HG02610 (cell line): Measurements from ENCODE around the gene RPS4Y2.

Experiments
- ATAC-seq: cut with Tn5 transposase; IDR thresholded peaks from one replicate; pipeline ENCODE4 v1.9.1; 2021; ENCODE audit warnings: mild to moderate bottlenecking, moderate library complexity; ENCODE audit not compliant: unreplicated experiment

RPS4Y2 gene

DNA sequence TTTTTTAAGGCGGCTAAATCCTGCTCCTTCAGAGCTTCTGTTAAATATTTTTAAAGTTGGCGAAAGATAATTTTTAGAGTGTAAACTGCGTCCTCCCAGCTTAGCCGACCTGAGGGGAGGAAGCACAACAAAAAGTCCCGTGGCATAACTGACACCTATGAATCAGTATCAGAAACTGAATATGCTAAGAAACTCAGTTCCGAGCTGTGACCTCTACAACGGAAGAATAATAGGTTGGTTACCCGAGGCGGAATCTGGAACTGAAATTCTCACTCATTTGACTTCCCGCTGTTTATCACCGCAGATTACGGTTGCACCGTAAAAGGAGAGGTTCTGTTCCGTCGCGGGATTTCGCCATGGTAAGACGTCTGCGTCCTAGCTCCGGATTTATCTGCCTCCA is at the start of gene RPS4Y2:
Gene RPS4Y2, plus strand, starts transcription at position 301 of the 400 bp plus-strand sequence. Its CDS starts 56 bp downstream, at position 357.
- ATAC-seq = no peak

DNA sequence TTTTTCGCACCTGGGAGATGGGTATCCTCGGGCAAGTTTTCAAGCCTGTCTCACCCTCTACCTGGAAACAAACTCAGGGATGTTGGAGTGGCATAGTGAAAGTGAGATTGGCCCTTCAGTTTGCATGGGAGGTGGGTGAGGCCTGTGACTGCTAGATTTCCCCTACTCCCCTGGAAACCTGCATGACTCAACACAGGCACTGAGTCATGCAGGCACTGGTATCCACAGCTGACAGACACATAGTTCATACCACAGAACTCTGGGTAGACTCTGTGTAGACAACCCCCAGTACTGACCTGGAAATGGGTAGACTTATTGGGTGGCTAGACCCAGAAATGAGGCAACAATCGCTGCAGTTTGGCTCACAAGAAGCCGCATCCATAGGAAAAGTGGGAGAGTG is 41.5 kb upstream of the RPS4Y2 start:
- peak; percentile 100 for ATAC-seq

DNA sequence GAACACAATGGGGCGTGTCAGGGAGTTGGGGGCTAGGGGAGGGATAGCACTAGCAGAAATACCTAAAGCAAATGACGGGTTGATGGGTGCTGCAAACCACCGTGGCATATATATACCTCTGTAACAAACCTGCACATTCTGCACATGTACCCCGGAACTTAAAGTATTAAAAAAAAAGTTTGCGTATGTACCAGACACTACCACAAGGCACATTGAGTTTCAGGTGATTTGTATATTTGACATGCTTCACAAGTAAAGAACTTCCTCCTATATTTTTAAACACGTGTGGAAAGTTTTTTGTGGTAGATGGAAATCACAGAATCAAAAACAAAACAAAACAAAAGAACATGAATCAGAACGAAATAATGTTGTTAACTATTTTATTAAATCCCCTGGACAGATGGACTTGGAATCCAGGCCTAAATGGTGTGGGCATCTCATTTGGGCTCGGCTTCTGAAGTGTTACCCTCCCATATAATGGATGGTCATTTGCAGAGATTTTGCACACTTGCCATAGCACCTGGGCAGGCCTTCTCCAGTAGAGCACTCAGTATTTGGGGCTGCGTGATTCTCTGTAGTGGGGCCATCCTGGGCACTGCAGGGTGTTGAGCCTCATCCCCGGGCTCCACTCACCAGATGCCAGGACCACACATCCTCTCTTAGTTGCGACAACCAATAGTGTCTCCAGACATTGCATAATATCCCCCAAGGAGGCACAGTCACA is 29.6 kb upstream of the RPS4Y2 start:
- ATAC-seq = peak; percentile 89

DNA sequence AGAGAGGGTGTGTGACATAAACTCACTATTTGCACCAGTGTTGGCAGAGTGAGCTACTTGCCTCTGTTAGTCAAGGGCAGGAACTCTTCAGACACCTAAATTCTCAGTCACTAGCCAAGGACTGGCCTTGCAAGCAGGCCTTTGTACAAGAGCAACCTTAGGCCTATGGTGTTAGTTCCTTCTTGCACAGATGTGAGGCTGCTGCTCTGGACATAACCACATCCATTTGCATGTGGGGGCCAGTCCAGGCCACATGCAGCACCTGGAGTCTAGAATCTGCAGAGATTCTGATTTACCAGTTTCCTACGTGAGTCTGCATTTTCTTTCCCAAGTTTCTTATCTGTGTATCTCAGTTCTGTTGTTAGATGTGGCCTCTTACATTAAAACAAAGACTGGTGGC is 20.7 kb upstream of the RPS4Y2 start:
- peak; percentile 94 for ATAC-seq

DNA sequence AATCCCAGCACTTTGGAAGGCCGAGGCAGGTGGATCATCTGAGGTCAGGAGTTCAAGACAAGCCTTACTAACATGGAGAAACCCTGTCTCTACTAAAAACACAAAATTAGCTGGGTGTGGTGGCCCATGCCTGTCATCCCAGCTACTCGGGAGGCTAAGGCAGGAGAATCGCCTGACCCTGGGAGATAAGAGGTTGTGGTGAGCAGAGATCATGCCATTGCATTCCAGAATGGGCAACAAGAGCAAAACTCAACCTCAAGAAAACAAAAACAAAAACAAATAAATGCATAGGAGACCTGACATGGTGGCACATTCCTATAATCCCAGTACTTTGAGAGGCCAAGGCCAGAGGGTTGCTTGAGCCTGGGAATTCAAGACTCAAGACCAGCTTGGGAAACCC is 16.1 kb upstream of the RPS4Y2 start:
- no peak for ATAC-seq

DNA sequence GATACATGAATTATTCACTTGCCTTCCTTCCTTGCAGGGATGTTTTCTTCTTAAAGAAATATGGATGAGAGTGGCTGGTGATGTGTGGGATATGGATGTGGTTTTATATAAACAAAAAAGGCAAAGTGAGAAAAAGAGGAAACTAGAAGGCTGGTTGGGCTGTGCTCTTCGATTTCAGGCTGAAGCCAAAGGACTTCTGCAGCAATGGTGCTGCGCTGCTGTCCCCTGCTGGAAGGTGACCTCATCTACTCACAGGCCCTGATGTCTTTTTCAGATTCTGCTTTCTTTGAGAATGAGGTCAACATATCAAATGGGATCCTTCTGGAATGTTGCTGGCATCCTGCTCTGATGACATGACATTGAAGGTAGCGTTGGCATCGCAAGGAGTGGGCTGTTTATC is 15.3 kb upstream of the RPS4Y2 start:
- peak; percentile 55 for ATAC-seq

DNA sequence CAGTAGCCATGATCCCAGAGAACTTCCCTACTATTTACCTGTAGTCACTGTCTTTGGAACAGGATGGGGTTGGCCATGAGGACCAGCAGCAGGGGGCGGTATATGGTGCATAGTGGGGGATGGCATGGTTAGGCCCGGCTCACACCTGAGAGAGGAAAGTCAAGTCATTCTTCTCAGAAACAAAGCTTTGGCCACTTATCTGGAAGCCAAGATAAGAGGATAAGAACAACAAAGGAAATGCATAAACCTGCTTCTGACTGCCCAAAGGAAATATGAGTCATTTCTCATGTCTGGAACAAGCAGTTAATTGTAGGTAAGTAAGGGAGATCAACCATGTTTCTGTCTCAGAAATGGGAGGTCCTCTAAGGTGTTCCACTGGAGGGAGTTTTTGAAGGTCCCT is 10.8 kb upstream of the RPS4Y2 start:
- ATAC-seq = no peak

DNA sequence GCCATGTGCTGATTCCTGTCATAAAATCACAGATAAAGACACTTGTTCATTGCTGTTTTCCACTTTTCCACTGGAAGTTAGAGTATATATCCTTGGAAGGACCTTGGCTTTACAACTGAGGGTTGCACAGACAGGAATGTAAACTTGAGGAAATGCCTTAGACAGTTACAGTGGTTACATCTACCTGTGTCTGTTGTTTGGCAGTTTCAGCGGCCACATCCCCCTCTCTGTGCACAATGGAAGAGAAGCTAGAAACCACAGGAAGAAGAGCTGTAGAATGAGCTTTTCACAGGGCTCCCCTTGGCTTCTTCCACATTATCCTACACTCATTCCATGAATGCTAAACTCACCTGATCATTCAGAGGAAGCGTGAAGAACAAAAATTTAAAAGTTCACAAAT is 9.0 kb upstream of the RPS4Y2 start:
- no peak for ATAC-seq

DNA sequence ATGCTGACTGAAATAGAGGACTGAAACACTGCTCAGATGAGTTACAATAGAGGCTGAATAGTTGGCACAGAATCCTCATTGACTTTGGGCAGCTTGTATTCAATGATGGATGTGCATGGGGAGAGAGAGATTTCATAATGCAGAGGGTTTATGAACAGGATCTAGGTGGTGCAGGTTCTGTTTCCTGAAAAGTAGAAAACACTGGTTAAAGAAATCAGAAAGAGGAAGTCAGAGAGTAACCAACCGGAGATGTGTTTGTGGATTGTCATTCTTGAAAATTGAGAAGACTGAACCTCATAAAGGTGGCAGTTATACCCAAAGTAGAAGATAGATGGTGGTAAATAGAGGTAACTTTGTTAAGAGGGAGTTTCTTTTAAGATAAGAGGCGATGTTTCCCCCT is 8.0 kb downstream of the RPS4Y2 start:
- peak; percentile 53 for ATAC-seq

DNA sequence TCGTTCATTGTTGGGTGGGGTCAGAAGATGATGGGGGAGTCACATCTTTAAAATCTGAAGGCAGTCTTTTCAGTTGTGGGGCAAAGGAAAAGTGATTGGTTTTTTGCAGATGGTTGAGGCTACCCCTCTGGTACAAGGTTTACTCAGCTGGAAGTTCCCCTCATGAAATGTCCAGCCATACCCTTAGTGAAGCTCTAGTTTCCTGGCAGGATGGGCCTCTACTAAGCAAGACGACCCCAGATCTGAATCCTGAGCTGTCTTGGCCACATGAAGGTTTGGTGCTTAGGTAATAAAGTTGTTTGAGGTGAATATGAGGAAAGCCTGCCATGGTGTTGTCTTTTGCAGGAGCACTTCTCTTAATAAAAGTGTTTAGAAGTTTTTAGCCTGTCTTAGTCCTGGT is 9.2 kb downstream of the RPS4Y2 start:
- ATAC-seq = no peak

DNA sequence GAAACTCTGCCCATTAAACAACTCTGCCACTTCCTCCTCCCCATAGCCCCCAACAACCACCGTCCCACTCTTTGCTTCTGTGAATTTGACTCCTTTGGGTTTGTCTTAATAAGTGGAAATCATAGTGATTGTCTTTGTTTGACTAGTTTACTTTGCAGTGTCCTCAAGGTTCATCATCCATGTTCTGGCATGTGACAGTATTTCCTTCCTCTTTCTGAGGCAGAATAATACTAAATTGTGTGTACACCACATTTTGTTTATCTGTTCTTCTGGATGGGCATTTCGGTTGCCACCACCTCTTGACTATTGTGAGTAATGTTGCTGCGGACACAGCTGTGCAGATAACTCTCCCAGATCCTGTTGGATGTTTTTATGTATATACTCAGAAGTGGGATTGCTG is 14.8 kb downstream of the RPS4Y2 start:
- no peak for ATAC-seq

DNA sequence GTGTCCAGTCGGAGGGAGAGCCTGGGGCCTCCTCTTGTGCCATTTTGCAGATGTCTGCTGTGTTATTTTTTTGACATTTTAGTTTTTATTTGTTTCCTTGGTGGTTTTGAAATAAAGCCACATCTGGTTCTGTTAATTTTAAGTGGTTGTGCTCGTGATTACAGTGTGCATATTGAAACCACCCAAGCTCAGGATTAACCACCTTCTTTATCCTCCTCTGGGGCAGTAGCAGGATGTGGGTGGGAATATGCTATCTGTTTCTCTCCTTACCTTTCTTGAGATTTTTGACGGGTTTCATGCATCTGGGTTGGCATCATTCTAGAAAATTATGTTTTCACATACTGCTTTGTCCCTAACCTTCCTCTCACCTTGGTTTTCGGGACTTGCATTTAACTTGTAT is 20.2 kb downstream of the RPS4Y2 start:
- no peak for ATAC-seq

DNA sequence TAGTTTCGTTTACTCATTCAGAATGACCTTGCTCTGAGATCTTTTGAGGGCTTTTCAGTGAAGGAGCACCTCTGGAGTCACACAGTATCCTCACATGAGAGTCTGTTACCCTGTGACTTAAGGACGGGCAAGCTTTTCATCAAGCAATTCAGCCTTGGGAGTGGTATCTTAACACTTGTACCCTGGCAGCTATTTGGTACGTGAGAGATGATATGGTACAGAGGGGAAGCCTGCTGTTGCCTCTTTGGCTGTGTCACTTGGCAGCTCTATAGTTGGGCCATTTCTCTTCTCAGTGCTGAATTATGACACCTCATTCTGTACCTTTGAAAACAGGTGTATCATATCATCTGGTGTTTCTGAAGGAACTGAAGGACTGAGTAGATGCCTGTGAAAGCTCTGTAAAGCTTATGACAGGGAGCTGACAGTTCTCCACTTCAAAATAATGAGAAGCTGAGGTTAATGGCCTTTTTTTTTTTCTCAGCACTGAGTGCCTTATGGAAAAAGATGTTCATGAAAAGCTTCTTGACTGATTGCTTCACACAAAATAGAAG is 24.3 kb downstream of the RPS4Y2 start:
- ATAC-seq = no peak

DNA sequence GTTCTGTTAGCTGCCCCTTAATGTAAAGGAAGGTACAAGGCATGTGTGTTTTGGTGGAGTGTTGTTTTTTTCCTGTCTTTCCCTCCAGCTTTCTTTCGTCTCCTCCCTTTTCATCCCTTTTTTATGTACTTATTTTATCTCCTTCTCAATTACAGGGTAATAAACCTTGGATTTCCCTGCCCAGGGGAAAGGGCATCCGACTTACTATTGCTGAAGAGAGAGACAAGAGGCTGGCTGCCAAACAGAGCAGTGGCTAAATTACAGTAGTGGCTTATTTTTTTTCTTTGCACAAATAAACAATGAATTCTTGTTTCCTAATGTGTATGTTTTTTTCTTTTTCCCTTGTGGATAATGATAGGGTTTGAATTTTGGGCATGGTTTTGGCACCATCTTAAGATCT is 24.9 kb downstream of the RPS4Y2 start:
- no peak for ATAC-seq

DNA sequence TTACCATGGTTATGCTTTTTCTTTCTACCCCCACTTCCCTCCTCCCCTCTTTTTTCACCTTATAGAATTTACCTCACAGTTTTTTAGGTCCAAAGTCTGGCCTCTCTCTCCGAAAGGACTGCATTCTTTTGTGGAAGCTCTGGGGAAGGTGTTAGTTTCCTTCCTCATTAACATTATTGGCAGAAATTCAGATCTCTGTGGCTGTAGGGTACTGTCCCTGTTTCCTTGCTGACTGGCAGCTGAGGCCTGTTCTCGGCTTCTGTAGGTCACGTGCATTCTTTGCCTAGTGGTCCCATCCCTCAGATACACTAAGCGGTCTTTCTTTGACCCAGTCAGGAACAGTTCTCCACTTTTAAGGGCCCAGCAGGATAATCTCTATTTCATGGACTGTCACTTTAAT is 25.5 kb downstream of the RPS4Y2 start:
- ATAC-seq = no peak

DNA sequence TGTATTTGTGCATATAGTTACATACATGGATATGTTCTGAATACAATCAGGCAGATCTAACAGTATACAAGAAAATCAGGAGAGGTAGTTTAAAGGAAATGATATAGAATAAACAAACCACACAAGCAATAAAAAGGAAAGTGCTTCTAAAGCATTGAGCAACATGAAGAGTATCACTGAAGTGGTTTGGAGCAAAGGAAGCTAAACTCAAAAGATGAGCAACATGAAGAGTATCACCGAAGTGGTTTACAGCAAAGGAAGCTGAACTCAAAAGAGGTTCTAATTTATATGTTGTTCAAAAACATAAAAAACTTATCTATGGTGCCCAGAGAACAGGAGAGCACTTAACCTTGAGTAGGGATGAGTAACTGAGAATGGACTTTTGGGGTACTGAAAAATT is 29.1 kb downstream of the RPS4Y2 start:
- no peak for ATAC-seq

DNA sequence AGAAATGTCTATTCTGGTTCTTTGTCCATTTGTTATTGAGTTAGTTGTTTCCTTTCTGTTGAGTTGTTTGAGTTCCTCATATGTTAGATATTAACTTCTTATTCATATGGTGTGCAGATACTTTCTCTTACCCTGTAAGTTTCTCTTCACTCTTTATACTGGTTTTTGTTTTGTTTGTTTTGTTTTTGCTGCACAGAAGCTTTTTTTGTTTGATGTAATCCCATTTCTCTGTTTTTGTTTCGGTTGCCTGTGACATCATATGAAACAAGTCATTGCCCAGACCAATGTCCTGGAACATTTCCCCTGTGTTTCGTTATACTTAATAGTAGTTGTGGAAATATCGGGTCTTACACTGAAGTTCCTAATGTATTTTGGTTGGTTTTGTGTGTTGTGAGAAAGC is 31.2 kb downstream of the RPS4Y2 start:
- ATAC-seq = peak; percentile 85

DNA sequence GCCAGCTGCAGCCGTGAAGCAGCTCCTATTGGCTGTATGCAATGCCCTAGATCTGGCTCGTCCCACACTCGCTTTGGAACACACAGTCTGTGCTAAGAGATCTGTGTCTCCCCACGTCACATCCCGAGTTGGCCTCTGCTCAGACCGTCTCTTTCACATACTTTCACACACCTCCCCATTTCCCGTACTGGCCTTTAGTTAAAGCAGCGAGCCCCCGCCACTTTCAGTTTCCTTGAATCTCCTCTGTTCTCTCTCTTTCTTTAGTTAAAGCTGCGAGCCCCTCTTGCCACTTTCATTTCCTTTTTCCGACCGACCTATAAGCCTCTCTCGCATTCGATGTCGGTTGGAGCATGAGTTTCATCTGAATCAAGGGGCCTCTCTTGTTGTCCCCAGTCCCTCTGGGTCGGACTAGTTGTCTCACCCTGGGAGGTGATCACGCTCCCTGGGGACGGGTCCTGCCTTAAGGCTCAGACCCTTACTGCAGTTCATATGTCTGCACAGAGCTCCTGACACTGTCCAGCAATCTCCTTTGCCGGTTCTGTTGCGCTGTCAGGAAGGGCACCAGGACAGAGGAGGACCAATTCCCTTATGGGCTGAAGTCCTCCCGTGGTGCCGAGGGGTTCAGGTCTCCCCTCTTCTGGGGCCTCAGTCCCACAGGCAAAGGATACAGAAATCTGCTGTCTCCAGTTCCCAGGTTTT is 42.6 kb downstream of the RPS4Y2 start:
- ATAC-seq = peak; percentile 89

DNA sequence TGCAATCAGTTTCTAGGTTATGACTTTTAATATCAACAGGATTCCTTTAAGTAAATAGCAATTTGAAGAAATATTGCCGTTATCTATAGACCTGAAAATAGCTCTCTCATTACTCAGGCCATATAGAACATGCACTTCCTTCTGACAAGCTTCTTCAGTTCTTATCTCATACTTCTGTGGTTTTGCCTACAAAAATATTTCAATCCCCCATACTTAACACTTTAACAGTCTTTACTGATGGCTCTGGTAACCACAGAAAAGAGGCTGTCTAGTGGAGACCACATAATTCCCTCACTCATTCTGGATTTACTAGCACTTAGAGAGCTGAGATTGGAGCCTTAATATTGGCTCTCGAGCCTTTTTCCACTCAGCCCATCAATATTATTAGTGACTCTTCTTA is 46.8 kb downstream of the RPS4Y2 start:
- ATAC-seq = no peak

DNA sequence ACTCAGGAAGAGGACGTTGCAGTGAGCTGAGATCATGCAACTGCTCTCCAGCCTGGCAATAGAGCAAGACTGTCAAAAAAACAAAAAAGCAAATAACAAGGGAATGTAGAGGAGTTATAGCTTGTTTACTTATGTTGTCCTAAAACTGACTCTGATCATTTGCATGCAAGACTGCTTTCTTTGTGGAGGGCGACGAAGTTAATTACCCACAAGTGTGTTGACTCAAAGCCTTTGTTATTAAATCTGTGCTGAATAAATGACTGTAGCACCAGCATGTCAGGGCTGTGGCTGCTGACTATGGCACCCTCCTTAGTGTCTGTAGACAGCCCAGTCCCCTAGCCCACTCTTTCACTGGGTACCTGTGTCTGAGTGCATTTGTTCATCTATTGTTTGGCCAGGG is 50.3 kb downstream of the RPS4Y2 start:
- ATAC-seq = no peak

DNA sequence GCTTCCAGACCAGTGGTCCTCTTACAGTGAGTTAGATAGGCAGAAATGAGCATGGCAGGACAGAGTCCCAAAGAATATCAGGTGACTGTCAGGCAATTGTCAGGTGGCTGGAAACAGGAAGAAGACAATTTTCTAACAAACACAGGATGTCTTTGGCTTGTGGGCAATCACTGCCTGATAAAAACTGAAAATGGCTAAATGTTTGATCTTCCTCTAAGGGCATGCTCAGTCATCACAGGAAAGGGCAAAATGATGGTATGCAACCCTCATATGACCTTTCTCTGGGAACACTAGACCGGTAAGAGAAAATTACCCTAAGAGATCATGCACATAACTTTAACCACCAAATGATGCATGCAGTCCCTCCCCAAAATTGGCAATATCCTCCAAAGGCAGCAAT is 57.6 kb downstream of the RPS4Y2 start:
- ATAC-seq = peak; percentile 80

DNA sequence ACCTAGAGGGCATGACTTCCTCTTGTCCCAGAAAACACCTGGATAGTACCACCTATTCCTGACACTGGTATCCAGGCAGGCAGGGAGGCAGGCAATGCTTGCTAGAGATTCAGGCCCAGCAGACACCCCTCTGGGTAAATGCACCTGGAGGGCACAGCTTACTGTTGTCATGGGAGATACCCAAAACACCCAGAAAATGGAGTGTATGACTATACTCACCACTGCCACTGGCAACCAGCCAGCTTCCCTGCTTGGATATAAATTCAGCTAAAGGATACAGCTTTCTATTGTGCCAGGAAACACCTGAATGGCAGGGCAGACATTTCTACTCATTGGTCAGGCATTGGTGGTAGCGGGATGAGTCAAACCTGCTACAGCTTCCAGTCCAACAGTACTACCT is 58.9 kb downstream of the RPS4Y2 start:
- ATAC-seq = no peak
